Brain pericyte (primary cell): ENCODE data around the gene EPS15.
"Not testable (repeated sequence)": the region's sequence is repeated elsewhere in the genome, so short reads cannot be mapped to it uniquely, and the experiment has no call there.

Experiments used
- DNase-seq: peaks from one replicate; pipeline ENCODE4 v3.0.0-alpha.2; 2012; ENCODE audit warnings: low read depth, low spot score

Gene EPS15

GRCh38 chr1:51425955-51426354 lies 93.1 kb downstream of the EPS15 start:
- DNase-seq = no peak

GRCh38 chr1:51425273-51425672 lies 93.8 kb downstream of the EPS15 start:
- no peak for DNase-seq

GRCh38 chr1:51423073-51423821 lies 95.8 kb downstream of the EPS15 start:
- no peak for DNase-seq

GRCh38 chr1:51422367-51423072 lies 96.5 kb downstream of the EPS15 start:
- no peak for DNase-seq

GRCh38 chr1:51421964-51422363 lies 97.1 kb downstream of the EPS15 start:
- peak; percentile 13 for DNase-seq

GRCh38 chr1:51420867-51421627 lies 98.0 kb downstream of the EPS15 start:
- DNase-seq = no peak

GRCh38 chr1:51418384-51418959 lies 100.6 kb downstream of the EPS15 start:
- no peak for DNase-seq

GRCh38 chr1:51417496-51418383 lies 101.3 kb downstream of the EPS15 start:
- DNase-seq = no peak

GRCh38 chr1:51416910-51417309 lies 102.2 kb downstream of the EPS15 start:
- no peak for DNase-seq

GRCh38 chr1:51415963-51416362 lies 103.1 kb downstream of the EPS15 start:
- no peak for DNase-seq

- no peak for DNase-seq
These were observed 104.3 kb downstream of the EPS15 start for GRCh38 chr1:51414811-51415210.

GRCh38 chr1:51411820-51412219 lies 107.2 kb downstream of the EPS15 start:
- DNase-seq = not testable (repeated sequence)

- DNase-seq = no peak
These were observed 108.3 kb downstream of the EPS15 start for GRCh38 chr1:51410568-51411460.

- DNase-seq = not testable (repeated sequence)
These were observed 109.1 kb downstream of the EPS15 start for GRCh38 chr1:51409755-51410541.

- DNase-seq = no peak
These were observed 126.8 kb downstream of the EPS15 start for GRCh38 chr1:51392241-51392640.

- DNase-seq = not testable (repeated sequence)
These were observed 128.4 kb downstream of the EPS15 start for GRCh38 chr1:51390641-51391040.

GRCh38 chr1:51387288-51387687 lies 131.8 kb downstream of the EPS15 start:
- not testable (repeated sequence) for DNase-seq

GRCh38 chr1:51386259-51386658 lies 132.8 kb downstream of the EPS15 start:
- not testable (repeated sequence) for DNase-seq

- DNase-seq = no peak
These were observed 133.3 kb downstream of the EPS15 start for GRCh38 chr1:51385776-51386175.
